HepG2 (cell line): ENCODE measurements around the gene GSTT2B. TPM values are rescaled to one million over a fixed set of nuclear protein-coding genes. Genes with fewer than 3 reads are reported as not detected.

Experiments
- ATAC-seq: fragments of 200-7000 bp; cut with Tn5 transposase; 3 replicates; pipeline ENCODE4 v1.9.1; 2020; ENCODE audit warnings: mild to moderate bottlenecking, moderate library complexity
- BruUV-seq: library from RNA; stranded (reverse); fragments of 400-500 nt; replicated peaks from 2 replicates; lab custom pipeline; 2021; lab: Mats Ljungman, UMichigan
- CTCF ChIA-PET: fragments of 300-600 bp; formaldehyde crosslinking; extraction: SDS; loops from one replicate; lab custom pipeline; 2021; ENCODE audit warnings: low total read pairs, inconsistent platforms, low intra/inter-chr PET ratio; lab: Yijun Ruan, JAX
- POLR2A ChIA-PET: fragments of 350-600 bp; sonication (Branson Sonifier 250); formaldehyde crosslinking; loops from one replicate; lab custom pipeline; 2020; ENCODE audit warnings: antibody characterized with exemption, inconsistent platforms; lab: Yijun Ruan, JAX
- DNase-seq: peaks from one replicate; pipeline ENCODE4 v3.0.0-alpha.2; 2015; ENCODE audit warnings: low spot score
- FAIRE-seq: peaks from 3 replicates; lab custom pipeline; 2011; peaks lifted over from hg19 to GRCh38; lab: Jason Lieb, UNC
- H2AFZ ChIP-seq: one replicate; pipeline ENCODE4 v1.6.1; 2011; ENCODE audit warnings: low read length, inconsistent platforms
- H3K27ac ChIP-seq: fragments of 300-600 bp; 3 replicates; pipeline ENCODE4 v1.8.0; 2011; ENCODE audit warnings: mixed run types, mild to moderate bottlenecking, mixed read lengths, low read length, inconsistent platforms; ENCODE audit not compliant: insufficient read depth; ENCODE audit errors: extremely low read length
- H3K27me3 ChIP-seq, 2 experiments: fragments of 200-600 bp in 1 of 2; 2 replicates in 1 of 2; 3 replicates in 1 of 2; pipeline versions ENCODE4 v1.6.0 to v1.8.0; 2011; ENCODE audit warnings: low read length in 2 of 2, mild to moderate bottlenecking in 2 of 2, moderate library complexity in 2 of 2, inconsistent platforms in 1 of 2; ENCODE audit not compliant: insufficient read depth in 2 of 2, control insufficient read depth in 1 of 2
- H3K36me3 ChIP-seq, 2 experiments: fragments of 200-600 bp in 1 of 2; replicated peaks in 1 of 2; 2 replicates in 1 of 2; 3 replicates in 1 of 2; pipeline versions ENCODE4 v1.5.1 to v1.8.0; 2011; ENCODE audit warnings: low read length in 2 of 2, inconsistent platforms in 1 of 2; ENCODE audit not compliant: insufficient read depth in 2 of 2, control insufficient read depth in 1 of 2
- H3K4me1 ChIP-seq: 2 replicates; pipeline ENCODE4 v1.5.1; 2012; ENCODE audit warnings: low read length, inconsistent platforms; ENCODE audit not compliant: insufficient read depth
- H3K4me2 ChIP-seq: 2 replicates; pipeline ENCODE4 v1.6.0; 2011; ENCODE audit warnings: low read depth, low read length, inconsistent platforms
- H3K4me3 ChIP-seq, 3 experiments: fragments of 200-600 bp in 1 of 3; sonication (generic), shearing (Covaris generic) in 1 of 3; replicated peaks in 1 of 3; 2 replicates each; pipeline ENCODE4 v1.5.1; 2011 to 2016; ENCODE audit warnings: low read length in 3 of 3, inconsistent platforms in 2 of 3, low read depth in 2 of 3, mild to moderate bottlenecking in 2 of 3, control low read depth in 1 of 3, mixed read lengths in 1 of 3; ENCODE audit not compliant: insufficient read depth in 1 of 3
- H3K79me2 ChIP-seq: one replicate; pipeline ENCODE4 v1.6.1; 2011; ENCODE audit warnings: low read length, inconsistent platforms; ENCODE audit not compliant: insufficient read depth
- H3K9ac ChIP-seq: 2 replicates; pipeline ENCODE4 v1.6.0; 2011; ENCODE audit warnings: mild to moderate bottlenecking, low read depth, low read length, inconsistent platforms; ENCODE audit not compliant: insufficient read depth
- H3K9me3 ChIP-seq: 2 replicates; pipeline ENCODE4 v1.5.1; 2012; ENCODE audit warnings: mild to moderate bottlenecking, low read length
- H4K20me1 ChIP-seq: 2 replicates; pipeline ENCODE4 v1.6.0; 2011; ENCODE audit warnings: inconsistent platforms, mild to moderate bottlenecking, low read length, moderate library complexity; ENCODE audit not compliant: insufficient read depth
- ASH2L ChIP-seq: fragments of 300-600, 200-600 bp; sonication (generic); IDR thresholded peaks from 2 replicates; pipeline ENCODE4 v1.7.0; 2017; ENCODE audit warnings: low read depth, mild to moderate bottlenecking, moderate library complexity, mixed read lengths, low read length; ENCODE audit not compliant: insufficient read length
- ATF1 ChIP-seq: IDR thresholded peaks from 2 replicates; pipeline ENCODE4 v1.6.1; 2016; ENCODE audit warnings: mild to moderate bottlenecking, control low read depth
- ATF7 ChIP-seq, 2 experiments: fragments of 450-650 bp in 1 of 2; sonication (generic) in 1 of 2; formaldehyde crosslinking in 1 of 2; IDR thresholded peaks; 2 replicates each; pipeline versions ENCODE4 v1.4.0 to v1.6.1; 2016 to 2020; ENCODE audit warnings: antibody characterized with exemption in 1 of 2, mild to moderate bottlenecking in 1 of 2, missing genetic modification reagents in 1 of 2
- EED ChIP-seq: sonication (generic); formaldehyde crosslinking; IDR thresholded peaks from 2 replicates; pipeline ENCODE4 v1.5.0; 2020; ENCODE audit warnings: mild to moderate bottlenecking, missing genetic modification reagents
- ESRRA ChIP-seq: sonication (generic); formaldehyde crosslinking; IDR thresholded peaks from 2 replicates; pipeline ENCODE4 v1.5.1; 2020; ENCODE audit warnings: mild to moderate bottlenecking, low read depth, missing genetic modification reagents
- FOXP1 ChIP-seq, 2 experiments: fragments of 450-650 bp in 1 of 2; IDR thresholded peaks; 2 replicates each; pipeline ENCODE4 v1.6.1; 2017 to 2018; ENCODE audit warnings: antibody characterized with exemption in 1 of 2
- HNF4G ChIP-seq, 2 experiments: sonication (generic) in 1 of 2; formaldehyde crosslinking in 1 of 2; IDR thresholded peaks; 2 replicates each; pipeline versions ENCODE4 v1.4.0 to v1.6.1; 2011 to 2020; ENCODE audit warnings: borderline replicate concordance in 2 of 2, low read depth in 2 of 2, mild to moderate bottlenecking in 2 of 2, low read length in 1 of 2, missing genetic modification reagents in 1 of 2, moderate library complexity in 1 of 2
- NFIB ChIP-seq: sonication (generic); formaldehyde crosslinking; IDR thresholded peaks from 2 replicates; pipeline ENCODE4 v1.9.0; 2021; ENCODE audit warnings: missing genetic modification reagents, mild to moderate bottlenecking, borderline replicate concordance
- SATB2 ChIP-seq: sonication (generic); formaldehyde crosslinking; IDR thresholded peaks from 2 replicates; pipeline ENCODE4 v1.5.0; 2020; ENCODE audit warnings: missing genetic modification reagents
- TRIM24 ChIP-seq: sonication (generic); formaldehyde crosslinking; IDR thresholded peaks from 2 replicates; pipeline ENCODE4 v1.8.0; 2022; ENCODE audit warnings: mild to moderate bottlenecking, missing genetic modification reagents
- ZNF180 ChIP-seq: sonication (generic); formaldehyde crosslinking; IDR thresholded peaks from 2 replicates; pipeline ENCODE4 v1.4.0; 2020; ENCODE audit warnings: low read depth, missing genetic modification reagents, borderline replicate concordance
- ZNF20 ChIP-seq: sonication (generic); formaldehyde crosslinking; IDR thresholded peaks from 2 replicates; pipeline ENCODE4 v1.4.0; 2020; ENCODE audit warnings: mild to moderate bottlenecking, moderate library complexity, missing genetic modification reagents
- ZNF205 ChIP-seq: IDR thresholded peaks from 2 replicates; pipeline ENCODE4 v1.6.1; 2018; ENCODE audit warnings: missing biosample characterization, missing genetic modification reagents
- ZNF264 ChIP-seq: sonication (generic); formaldehyde crosslinking; IDR thresholded peaks from 2 replicates; pipeline ENCODE4 v1.4.0; 2020; ENCODE audit warnings: missing genetic modification reagents
- ZNF547 ChIP-seq: sonication (generic); formaldehyde crosslinking; IDR thresholded peaks from 2 replicates; pipeline ENCODE4 v1.5.1; 2020; ENCODE audit warnings: mild to moderate bottlenecking, missing genetic modification reagents
- ZNF891 ChIP-seq: sonication (generic); formaldehyde crosslinking; IDR thresholded peaks from 2 replicates; pipeline ENCODE4 v1.5.0; 2020; ENCODE audit warnings: mild to moderate bottlenecking, missing genetic modification reagents
- WGBS: methylation state at CpG from one replicate; pipeline ENCODE4 v1.1.6; 2017; ENCODE audit warnings: low lambda C conversion rate; 5-methylcytosine and 5-hydroxymethylcytosine counted together
- in situ Hi-C: cut with HindIII; loops from 2 replicates; pipeline ENCODE4 v1.10.0; 2017; ENCODE audit warnings: low pct_unique_long_range_greater_than_20kb; ENCODE audit not compliant: extremely low pct_ligation_motif_present
- intact Hi-C: fragments of 100-400 bp; cut with micrococcal nuclease; formaldehyde crosslinking; loops from one replicate; pipeline ENCODE4 v1.10.0; 2022; ENCODE audit not compliant: unreplicated experiment
- polyA plus RNA-seq, 8 experiments: library from polyadenylated mRNA; depleted of rRNA in 3 of 8; stranded (reverse) in 7 of 8; unstranded in 1 of 8; fragments of >200 nt; fragmentation: Illumina TruSeq in 4 of 8; extraction: Trizol in 4 of 8; gene quantifications; 2 replicates each; pipeline versions ENCODE4 v1.2.1 to v1.2.3, GENCODE V29; 2011 to 2016; ENCODE audit warnings: low read depth in 4 of 8, missing spikeins in 1 of 8, mixed read lengths in 1 of 8; ENCODE audit not compliant: insufficient read depth in 1 of 8
- total RNA-seq, 5 experiments: library from RNA; depleted of rRNA; stranded (reverse); fragments of >200 nt; fragmentation: Illumina TruSeq; extraction: Trizol; gene quantifications; 2 replicates each; pipeline ENCODE4 v1.2.3, GENCODE V29; 2016; ENCODE audit warnings: low read depth in 1 of 5
- TF ChIP-seq, protein P1 (sequence below): sonication (generic); formaldehyde crosslinking; IDR thresholded peaks from 2 replicates; pipeline ENCODE4 v1.4.0; 2020; ENCODE audit warnings: missing genetic modification reagents, mild to moderate bottlenecking, borderline replicate concordance
- TF ChIP-seq, protein P2 (sequence below): sonication (generic); formaldehyde crosslinking; IDR thresholded peaks from 2 replicates; pipeline ENCODE4 v1.5.0; 2020; ENCODE audit warnings: missing genetic modification reagents
- TF ChIP-seq, protein P3 (sequence below): IDR thresholded peaks from 2 replicates; pipeline ENCODE4 v1.6.1; 2012; ENCODE audit warnings: inconsistent platforms

Gene GSTT2B
- total and polyA plus RNA-seq, 2 of the 13 experiments (the other 11 are each of a cell fraction or from before 2014, with no cell fraction given) = 1.5 to 3.9 TPM

DNA sequence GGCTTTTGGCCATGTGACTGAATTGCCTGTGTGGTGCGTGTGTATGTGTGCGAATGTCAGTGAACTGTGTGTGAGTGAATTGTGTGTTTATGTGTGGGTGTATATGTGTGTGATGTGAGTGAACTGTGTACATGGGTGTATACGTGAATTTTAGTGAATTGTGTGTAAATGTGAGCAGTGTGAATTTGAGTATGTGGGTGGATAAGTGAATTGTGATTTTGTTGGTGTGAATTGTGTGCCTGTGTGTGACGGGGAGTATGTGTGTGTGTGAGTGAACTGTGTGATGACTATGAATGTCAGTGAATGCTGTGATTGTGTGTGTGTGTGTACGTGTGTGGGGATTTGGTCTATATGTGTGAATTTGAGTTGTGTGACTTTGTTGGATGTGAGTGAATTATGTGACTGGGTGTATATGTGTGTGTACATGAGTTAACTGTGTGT, 9.2 kb upstream of the GSTT2B start:
- POLR2A ChIA-PET = interaction anchor here (1.1 kb wide), 1 partner anchor 49 kb away, joined by 3 read pairs; no protein-coding TSS in a partner anchor
- H3K27me3 ChIP-seq = no peaks in the 10 kb centered on the region
- no peaks in the 10 kb centered on the region for H4K20me1 ChIP-seq
- no TSS peak for BruUV-seq
- H3K9ac ChIP-seq = no peak overlapping the region
- H3K4me2 ChIP-seq = no peak overlapping the region
- H3K9me3 ChIP-seq = no peaks in the 10 kb centered on the region
- no peak overlapping the region for H2AFZ ChIP-seq
- intact Hi-C loops = no loop called here
- H3K27ac ChIP-seq = no peak overlapping the region
- CTCF ChIA-PET = no interaction called here
- ATAC-seq = no peak
- no peak overlapping the region for H3K4me3 ChIP-seq
- peaks cover 4 to 28% of the 10 kb centered on the region in 2 experiments for H3K36me3 ChIP-seq
- no peak for DNase-seq
- in situ Hi-C loops = no loop called here
- H3K4me1 ChIP-seq = no peaks in the 10 kb centered on the region
- H3K79me2 ChIP-seq = peaks cover 6% of the 10 kb centered on the region
- FAIRE-seq = no peak
- 98% methylated on average over 5 of the region's 5 CpGs for WGBS
- TF ChIP-seq ZNF264 (CRISPR knock-in tag) = no peak
- TF ChIP-seq FOXP1 (IDR thresholded peaks at IDR 0.05) = peak; percentile 31; the same call in 1 of the 2 replicates
- TF ChIP-seq FOXP1 (CRISPR knock-in tag; IDR thresholded peaks at IDR 0.05) = no peak
- TF ChIP-seq SATB2 (CRISPR knock-in tag) = no peak
- no peak for TF ChIP-seq ZNF547
- TF ChIP-seq TRIM24 (CRISPR knock-in tag) = no peak
- no peak for TF ChIP-seq ATF1 (CRISPR knock-in tag)
- TF ChIP-seq, protein P1, sequence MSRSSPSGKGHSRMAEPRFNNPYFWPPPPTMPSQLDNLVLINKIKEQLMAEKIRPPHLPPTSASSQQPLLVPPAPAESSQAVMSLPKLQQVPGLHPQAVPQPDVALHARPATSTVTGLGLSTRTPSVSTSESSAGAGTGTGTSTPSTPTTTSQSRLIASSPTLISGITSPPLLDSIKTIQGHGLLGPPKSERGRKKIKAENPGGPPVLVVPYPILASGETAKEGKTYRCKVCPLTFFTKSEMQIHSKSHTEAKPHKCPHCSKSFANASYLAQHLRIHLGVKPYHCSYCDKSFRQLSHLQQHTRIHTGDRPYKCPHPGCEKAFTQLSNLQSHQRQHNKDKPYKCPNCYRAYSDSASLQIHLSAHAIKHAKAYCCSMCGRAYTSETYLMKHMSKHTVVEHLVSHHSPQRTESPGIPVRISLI (CRISPR knock-in tag) = no peak
- TF ChIP-seq EED (CRISPR knock-in tag) = no peak
- no peak for TF ChIP-seq ZNF20
- TF ChIP-seq NFIB (CRISPR knock-in tag) = no peak
- TF ChIP-seq ASH2L = no peak
- no peak for TF ChIP-seq ZNF891 (CRISPR knock-in tag)
- TF ChIP-seq HNF4G (IDR thresholded peaks at IDR 0.05; ENCODE audit: borderline replicate concordance, low read depth, low read length) = no peak
- TF ChIP-seq HNF4G (CRISPR knock-in tag; IDR thresholded peaks at IDR 0.05; ENCODE audit: borderline replicate concordance, low read depth) = no peak
- TF ChIP-seq, protein P2, sequence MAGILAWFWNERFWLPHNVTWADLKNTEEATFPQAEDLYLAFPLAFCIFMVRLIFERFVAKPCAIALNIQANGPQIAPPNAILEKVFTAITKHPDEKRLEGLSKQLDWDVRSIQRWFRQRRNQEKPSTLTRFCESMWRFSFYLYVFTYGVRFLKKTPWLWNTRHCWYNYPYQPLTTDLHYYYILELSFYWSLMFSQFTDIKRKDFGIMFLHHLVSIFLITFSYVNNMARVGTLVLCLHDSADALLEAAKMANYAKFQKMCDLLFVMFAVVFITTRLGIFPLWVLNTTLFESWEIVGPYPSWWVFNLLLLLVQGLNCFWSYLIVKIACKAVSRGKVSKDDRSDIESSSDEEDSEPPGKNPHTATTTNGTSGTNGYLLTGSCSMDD (CRISPR knock-in tag) = no peak
- TF ChIP-seq, protein P3, sequence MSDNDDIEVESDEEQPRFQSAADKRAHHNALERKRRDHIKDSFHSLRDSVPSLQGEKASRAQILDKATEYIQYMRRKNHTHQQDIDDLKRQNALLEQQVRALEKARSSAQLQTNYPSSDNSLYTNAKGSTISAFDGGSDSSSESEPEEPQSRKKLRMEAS = no peak
- no peak for TF ChIP-seq ZNF180 (CRISPR knock-in tag)
- TF ChIP-seq ZNF205 (CRISPR knock-in tag) = no peak
- TF ChIP-seq ESRRA = no peak
- 0 out of 2 replicates have a peak, but pooled peaks have one; percentile 7 for TF ChIP-seq ATF7 (IDR thresholded peaks at IDR 0.05)
- no peak for TF ChIP-seq ATF7 (CRISPR knock-in tag; IDR thresholded peaks at IDR 0.05)
